MM.1S (cell line): ENCODE measurements around the gene POC1A.

Experiments
- DNase-seq: peaks from one replicate; pipeline ENCODE4 v3.0.0-alpha.2; 2015
- H2AFZ ChIP-seq: fragments of 300-600 bp; sonication (generic); 2 replicates; pipeline ENCODE4 v1.6.0; 2016; ENCODE audit warnings: antibody characterized with exemption, low read length
- H3F3A ChIP-seq: fragments of 300-600 bp; sonication (generic); 2 replicates; pipeline ENCODE4 v1.6.1; 2016; ENCODE audit warnings: mild to moderate bottlenecking, antibody characterized with exemption, low read length, moderate library complexity, mixed read lengths; ENCODE audit not compliant: insufficient read depth
- H3K27ac ChIP-seq: fragments of 300-600 bp; sonication (generic); 2 replicates; pipeline ENCODE4 v1.5.1; 2016; ENCODE audit warnings: mild to moderate bottlenecking, low read length
- H3K27me3 ChIP-seq: fragments of 300-600 bp; sonication (generic); replicated peaks from 2 replicates; pipeline ENCODE4 v1.6.0; 2016; ENCODE audit warnings: low read length; ENCODE audit not compliant: insufficient read depth
- H3K36me3 ChIP-seq: fragments of 300-600 bp; sonication (generic); replicated peaks from 2 replicates; pipeline ENCODE4 v1.6.1; 2016; ENCODE audit warnings: mild to moderate bottlenecking, low read length, mixed read lengths; ENCODE audit not compliant: insufficient read depth
- H3K4me1 ChIP-seq: fragments of 300-600 bp; sonication (generic); 2 replicates; pipeline ENCODE4 v1.6.1; 2016; ENCODE audit warnings: low read length, mixed read lengths
- H3K4me2 ChIP-seq: fragments of 300-600 bp; sonication (generic); 2 replicates; pipeline ENCODE4 v1.6.0; 2016; ENCODE audit warnings: low read depth, low read length
- H3K4me3 ChIP-seq: fragments of 300-600 bp; sonication (generic); 2 replicates; pipeline ENCODE4 v1.5.1; 2016; ENCODE audit warnings: low read length, mixed read lengths
- H3K79me2 ChIP-seq: fragments of 300-600 bp; sonication (generic); 2 replicates; pipeline ENCODE4 v1.6.1; 2016; ENCODE audit warnings: mixed run types, low read length, mixed read lengths
- H3K9ac ChIP-seq: fragments of 300-600 bp; sonication (generic); 2 replicates; pipeline ENCODE4 v1.6.1; 2016; ENCODE audit warnings: low read length, mixed read lengths
- H3K9me2 ChIP-seq: fragments of 300-600 bp; sonication (generic); replicated peaks from 2 replicates; pipeline ENCODE4 v1.6.1; 2016; ENCODE audit warnings: mild to moderate bottlenecking, low read length, mixed read lengths; ENCODE audit not compliant: insufficient read depth
- H3K9me3 ChIP-seq: fragments of 300-600 bp; sonication (generic); replicated peaks from 2 replicates; pipeline ENCODE4 v1.6.1; 2016; ENCODE audit warnings: mild to moderate bottlenecking, low read length, mixed read lengths; ENCODE audit not compliant: insufficient read depth
- H4K20me1 ChIP-seq: fragments of 300-600 bp; sonication (generic); 2 replicates; pipeline ENCODE4 v1.6.1; 2016; ENCODE audit warnings: mild to moderate bottlenecking, low read length, moderate library complexity, mixed read lengths; ENCODE audit not compliant: insufficient read depth
- EZH2 ChIP-seq: fragments of 300-600 bp; sonication (generic); optimal IDR thresholded peaks from 2 replicates; pipeline ENCODE3; 2017; ENCODE audit warnings: low read depth, mild to moderate bottlenecking, antibody characterized with exemption, low read length, mixed read lengths
- EZH2phosphoT487 ChIP-seq: fragments of 300-600 bp; sonication (generic); IDR thresholded peaks from 2 replicates; pipeline ENCODE4 v1.6.1; 2018; ENCODE audit warnings: antibody characterized with exemption, low read length
- TF ChIP-seq, protein P1 (sequence below): fragments of 300-600 bp; sonication (generic); IDR thresholded peaks from 2 replicates; pipeline ENCODE4 v1.5.1; 2016; ENCODE audit warnings: antibody characterized with exemption, low read length, mixed read lengths

The POC1A gene

DNA sequence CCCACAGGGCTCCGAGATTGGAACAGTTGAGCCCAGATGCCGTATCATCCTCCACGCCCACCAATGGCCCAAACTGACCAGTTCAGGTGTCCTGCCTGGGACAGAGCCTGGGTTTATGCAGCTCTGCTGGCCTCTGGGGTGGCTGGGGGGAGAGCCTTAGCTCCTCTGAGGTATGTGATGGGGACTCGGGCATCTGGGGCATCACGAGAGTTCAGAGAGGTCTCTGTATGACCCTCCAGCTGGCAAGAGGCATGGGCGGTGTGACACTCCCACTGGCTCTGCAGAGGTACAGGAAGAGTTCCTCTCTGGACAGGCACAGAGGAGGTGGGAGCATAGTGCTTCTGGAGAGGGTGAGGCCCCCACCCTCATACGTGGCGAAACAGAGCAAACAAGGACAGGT, 71.3 kb downstream of the POC1A start:
- no peaks in the 10 kb centered on the region for H3K79me2 ChIP-seq
- H3K27me3 ChIP-seq = no peaks in the 10 kb centered on the region
- H3K4me2 ChIP-seq = no peak overlapping the region
- no peak overlapping the region for H2AFZ ChIP-seq
- H3K4me3 ChIP-seq = no peak overlapping the region
- H4K20me1 ChIP-seq = no peaks in the 10 kb centered on the region
- H3K9me2 ChIP-seq = no peaks in the 10 kb centered on the region
- no peak overlapping the region for H3K9ac ChIP-seq
- TF ChIP-seq EZH2phosphoT487 (no peak), EZH2 (no peak)
- TF ChIP-seq, protein P1, sequence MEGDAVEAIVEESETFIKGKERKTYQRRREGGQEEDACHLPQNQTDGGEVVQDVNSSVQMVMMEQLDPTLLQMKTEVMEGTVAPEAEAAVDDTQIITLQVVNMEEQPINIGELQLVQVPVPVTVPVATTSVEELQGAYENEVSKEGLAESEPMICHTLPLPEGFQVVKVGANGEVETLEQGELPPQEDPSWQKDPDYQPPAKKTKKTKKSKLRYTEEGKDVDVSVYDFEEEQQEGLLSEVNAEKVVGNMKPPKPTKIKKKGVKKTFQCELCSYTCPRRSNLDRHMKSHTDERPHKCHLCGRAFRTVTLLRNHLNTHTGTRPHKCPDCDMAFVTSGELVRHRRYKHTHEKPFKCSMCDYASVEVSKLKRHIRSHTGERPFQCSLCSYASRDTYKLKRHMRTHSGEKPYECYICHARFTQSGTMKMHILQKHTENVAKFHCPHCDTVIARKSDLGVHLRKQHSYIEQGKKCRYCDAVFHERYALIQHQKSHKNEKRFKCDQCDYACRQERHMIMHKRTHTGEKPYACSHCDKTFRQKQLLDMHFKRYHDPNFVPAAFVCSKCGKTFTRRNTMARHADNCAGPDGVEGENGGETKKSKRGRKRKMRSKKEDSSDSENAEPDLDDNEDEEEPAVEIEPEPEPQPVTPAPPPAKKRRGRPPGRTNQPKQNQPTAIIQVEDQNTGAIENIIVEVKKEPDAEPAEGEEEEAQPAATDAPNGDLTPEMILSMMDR = no peak
- H3K9me3 ChIP-seq = no peaks in the 10 kb centered on the region
- no peak for DNase-seq
- H3K36me3 ChIP-seq = no peaks in the 10 kb centered on the region
- no peak overlapping the region for H3K27ac ChIP-seq
- H3K4me1 ChIP-seq = no peaks in the 10 kb centered on the region
- no peaks in the 10 kb centered on the region for H3F3A ChIP-seq

DNA sequence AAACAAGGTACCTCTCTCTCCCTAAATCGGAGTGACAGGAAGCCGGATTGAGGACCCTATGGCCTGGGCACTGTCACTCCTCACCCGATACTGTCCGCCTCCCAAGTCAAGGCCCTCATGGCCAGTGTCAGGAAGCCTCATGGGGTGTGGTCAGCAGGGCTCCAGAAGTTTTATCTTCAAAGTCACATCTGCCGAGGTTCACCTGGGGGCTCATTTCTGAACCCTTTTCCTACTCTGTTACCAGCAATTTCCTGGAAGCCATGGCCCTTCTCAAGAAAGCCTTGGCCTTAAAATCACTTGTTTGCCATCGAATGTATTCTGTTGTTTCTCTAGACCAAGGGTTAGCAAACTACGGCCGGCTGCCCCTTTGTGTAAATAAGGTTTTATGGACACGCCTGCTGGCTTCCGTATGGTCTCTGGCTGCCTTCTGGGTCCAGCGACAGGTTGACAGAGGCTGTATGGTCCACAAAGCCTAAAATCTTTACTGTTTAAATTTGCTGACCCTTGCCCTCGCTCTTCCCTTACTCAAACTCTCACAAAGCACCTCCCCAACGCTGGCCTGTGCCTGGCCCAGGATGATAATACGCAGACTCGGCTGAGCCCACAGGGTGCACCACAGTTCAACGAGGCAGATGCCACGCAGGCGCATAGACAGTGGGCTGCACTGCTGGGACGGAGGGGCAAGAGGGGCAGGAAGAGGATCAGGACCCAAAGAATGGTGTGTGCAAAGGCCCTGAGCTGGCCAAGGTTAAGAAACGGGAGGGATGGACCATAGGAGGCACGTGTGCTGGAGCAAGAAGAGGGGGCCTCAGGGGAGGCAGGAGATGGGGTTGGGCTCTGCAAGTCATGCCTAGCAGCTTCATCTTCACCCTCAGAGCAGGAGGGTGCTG, 73.1 kb downstream of the POC1A start:
- no peak for DNase-seq
- Histone ChIP-seq H3K4me3 (no peak overlapping the region), H3F3A (no peaks in the 10 kb centered on the region)

DNA sequence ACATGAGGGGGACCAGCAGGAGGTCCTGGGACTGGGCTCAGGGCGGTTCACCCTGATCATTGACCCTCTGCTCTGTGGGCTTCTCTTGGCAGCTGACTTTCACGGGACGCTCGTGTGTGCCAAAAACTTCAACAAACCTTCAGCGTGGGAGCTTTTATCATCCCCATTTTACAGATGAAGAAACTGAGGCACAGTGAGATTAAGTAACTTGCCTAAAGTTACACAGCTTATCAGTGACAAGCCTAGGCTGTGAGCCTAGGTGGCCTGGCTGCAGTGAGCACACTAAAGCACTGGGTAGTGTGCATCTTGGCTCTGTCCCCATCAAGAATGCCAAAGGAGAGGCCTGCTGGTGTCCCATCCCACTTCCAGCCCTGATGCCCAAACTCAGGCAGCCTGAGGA, 74.3 kb downstream of the POC1A start:
- Histone ChIP-seq H3K4me1 (no peaks in the 10 kb centered on the region), H2AFZ (no peak overlapping the region), H3K27me3 (no peaks in the 10 kb centered on the region), H3K4me2 (no peak overlapping the region), H3K36me3 (no peaks in the 10 kb centered on the region), H3K9me2 (no peaks in the 10 kb centered on the region), H4K20me1 (no peaks in the 10 kb centered on the region), H3K27ac (no peak overlapping the region), H3K4me3 (no peak overlapping the region), H3K79me2 (no peaks in the 10 kb centered on the region), H3F3A (no peaks in the 10 kb centered on the region), H3K9me3 (no peaks in the 10 kb centered on the region), H3K9ac (no peak overlapping the region)
- no peak for DNase-seq
- TF ChIP-seq EZH2phosphoT487 (no peak), EZH2 (no peak)
- TF ChIP-seq, protein P1 = no peak

More for the DNA sequence above, 73.1 kb downstream of the POC1A start:
- Histone ChIP-seq H2AFZ (no peak overlapping the region), H3K4me2 (no peak overlapping the region), H3K9ac (no peak overlapping the region), H3K79me2 (no peaks in the 10 kb centered on the region), H3K27ac (no peak overlapping the region), H3K9me3 (no peaks in the 10 kb centered on the region), H3K9me2 (no peaks in the 10 kb centered on the region), H3K36me3 (no peaks in the 10 kb centered on the region), H3K4me1 (no peaks in the 10 kb centered on the region), H4K20me1 (no peaks in the 10 kb centered on the region), H3K27me3 (no peaks in the 10 kb centered on the region)
- TF ChIP-seq, protein P1 = no peak
- TF ChIP-seq EZH2 (no peak), EZH2phosphoT487 (no peak)
